Neutrophil (primary cell): ENCODE measurements around the gene STOML3.

Source experiments
- H3K27ac ChIP-seq: fragments of 200-600 bp; sonication (generic); 2 replicates; pipeline ENCODE4 v1.5.1; 2016; ENCODE audit warnings: mild to moderate bottlenecking, moderate library complexity
- H3K27me3 ChIP-seq: fragments of 200-600 bp; sonication (generic); 2 replicates; pipeline ENCODE4 v1.6.0; 2016; ENCODE audit warnings: mild to moderate bottlenecking
- H3K36me3 ChIP-seq: fragments of 200-600 bp; sonication (generic); 2 replicates; pipeline ENCODE4 v1.5.1; 2017
- H3K4me1 ChIP-seq, 2 experiments: fragments of 200-600 bp in 1 of 2; sonication (generic) in 1 of 2; 1 replicate in 1 of 2; 2 replicates in 1 of 2; pipeline versions ENCODE4 v1.5.1 to v1.6.1; 2013 to 2016; ENCODE audit warnings: low read depth in 1 of 2, low read length in 1 of 2, mild to moderate bottlenecking in 1 of 2, moderate library complexity in 1 of 2; ENCODE audit not compliant: control insufficient read depth in 1 of 2, insufficient read depth in 1 of 2
- H3K4me3 ChIP-seq, 2 experiments: fragments of 200-600 bp in 1 of 2; sonication (generic) in 1 of 2; 1 replicate in 1 of 2; 2 replicates in 1 of 2; pipeline ENCODE4 v1.5.1; 2013 to 2016; ENCODE audit warnings: low read depth in 1 of 2, low read length in 1 of 2, mild to moderate bottlenecking in 1 of 2, moderate library complexity in 1 of 2
- H3K9me3 ChIP-seq: fragments of 200-600 bp; sonication (generic); 2 replicates; pipeline ENCODE4 v1.5.1; 2016
- CTCF ChIP-seq: fragments of 200-600 bp; sonication (generic); IDR thresholded peaks from 2 replicates; pipeline ENCODE4 v1.5.1; 2016; ENCODE audit warnings: antibody characterized with exemption

The STOML3 gene

GRCh38 chr13:39025433-39025839 is 34.8 kb upstream of the STOML3 start:
- Histone ChIP-seq H3K36me3 (peaks cover 73% of the 10 kb centered on the region), H3K9me3 (no peaks in the 10 kb centered on the region), H3K4me3 (no peak overlapping the region), H3K27ac (no peak overlapping the region), H3K4me1 (no peaks in the 10 kb centered on the region), H3K27me3 (no peaks in the 10 kb centered on the region)
- no peak for TF ChIP-seq CTCF

GRCh38 chr13:39023761-39024160 is 33.1 kb upstream of the STOML3 start:
- peaks cover 71% of the 10 kb centered on the region for H3K36me3 ChIP-seq
- no peak overlapping the region for H3K27ac ChIP-seq
- no peaks in the 10 kb centered on the region for H3K27me3 ChIP-seq
- no peaks in the 10 kb centered on the region for H3K4me1 ChIP-seq
- no peak for TF ChIP-seq CTCF
- H3K9me3 ChIP-seq = no peaks in the 10 kb centered on the region
- H3K4me3 ChIP-seq = no peak overlapping the region

- no peak overlapping the region for H3K4me3 ChIP-seq
- no peak overlapping the region for H3K27ac ChIP-seq
- H3K9me3 ChIP-seq = no peaks in the 10 kb centered on the region
- TF ChIP-seq CTCF = no peak
- no peaks in the 10 kb centered on the region for H3K4me1 ChIP-seq
- no peaks in the 10 kb centered on the region for H3K27me3 ChIP-seq
- peaks cover 71% of the 10 kb centered on the region for H3K36me3 ChIP-seq
Measured at GRCh38 chr13:39023316-39023715, 32.7 kb upstream of the STOML3 start.

- no peak overlapping the region for H3K27ac ChIP-seq
- no peak for TF ChIP-seq CTCF
- H3K4me3 ChIP-seq = no peak overlapping the region
- peaks cover 75% of the 10 kb centered on the region for H3K36me3 ChIP-seq
- no peaks in the 10 kb centered on the region for H3K9me3 ChIP-seq
- no peaks in the 10 kb centered on the region for H3K4me1 ChIP-seq
- H3K27me3 ChIP-seq = no peaks in the 10 kb centered on the region
Measured at GRCh38 chr13:39020853-39021462, 30.3 kb upstream of the STOML3 start.

- Histone ChIP-seq H3K4me1 (no peaks in the 10 kb centered on the region), H3K4me3 (no peak overlapping the region), H3K27me3 (no peaks in the 10 kb centered on the region), H3K27ac (no peak overlapping the region), H3K36me3 (peaks cover 77% of the 10 kb centered on the region), H3K9me3 (no peaks in the 10 kb centered on the region)
- TF ChIP-seq CTCF = no peak
Measured at GRCh38 chr13:39016787-39017186, 26.2 kb upstream of the STOML3 start.

- Histone ChIP-seq H3K27me3 (no peaks in the 10 kb centered on the region), H3K9me3 (no peaks in the 10 kb centered on the region), H3K4me1 (no peaks in the 10 kb centered on the region), H3K27ac (no peak overlapping the region), H3K4me3 (no peak overlapping the region), H3K36me3 (peaks cover 77% of the 10 kb centered on the region)
- TF ChIP-seq CTCF = no peak
Measured at GRCh38 chr13:39016087-39016486, 25.5 kb upstream of the STOML3 start.
